Measurements from ENCODE around the gene PLSCR2. TPM values are rescaled to one million over a fixed set of nuclear protein-coding genes. Genes with fewer than 3 reads are reported as not detected.

The PLSCR2 gene
- total RNA-seq, 1 donor from 2014 or later = 0.31 TPM

GRCh38 chr3:146507331-146508120 is 38.2 kb upstream of the PLSCR2 start:
- Mint-ChIP-seq H3K4me3 (no peak overlapping the region), H3K36me3 (no peaks in the 10 kb centered on the region), H3K9me3 (peaks cover 4% of the 10 kb centered on the region), H3K27me3 (ENCODE audit: low read depth) (no peaks in the 10 kb centered on the region), H3K4me1 (peaks cover 13% of the 10 kb centered on the region), H3K27ac (no peak overlapping the region)
- DNase-seq (ENCODE audit: low spot score in 2 of 2, unreplicated experiment in 2 of 2) = no peak
- TF ChIP-seq CTCF (IDR thresholded peaks at IDR 0.05; ENCODE audit: unreplicated experiment) = no peak

- Mint-ChIP-seq H3K4me3 (no peak overlapping the region), H3K27ac (no peak overlapping the region), H3K4me1 (peaks cover 6% of the 10 kb centered on the region), H3K36me3 (no peaks in the 10 kb centered on the region), H3K9me3 (peaks cover 4% of the 10 kb centered on the region), H3K27me3 (ENCODE audit: low read depth) (no peaks in the 10 kb centered on the region)
- no peak for TF ChIP-seq CTCF (IDR thresholded peaks at IDR 0.05; ENCODE audit: unreplicated experiment)
- DNase-seq (ENCODE audit: low spot score in 2 of 2, unreplicated experiment in 2 of 2) = no peak
Observed at GRCh38 chr3:146505516-146505915, 36.2 kb upstream of the PLSCR2 start.

- TF ChIP-seq CTCF (IDR thresholded peaks at IDR 0.05; ENCODE audit: unreplicated experiment) = no peak
Observed at GRCh38 chr3:146504498-146505197, 35.3 kb upstream of the PLSCR2 start.

GRCh38 chr3:146503461-146504202 is 34.3 kb upstream of the PLSCR2 start:
- Mint-ChIP-seq H3K9me3 (peaks cover 4% of the 10 kb centered on the region), H3K27me3 (ENCODE audit: low read depth) (no peaks in the 10 kb centered on the region), H3K4me1 (peaks cover 6% of the 10 kb centered on the region), H3K27ac (peak overlapping the region; percentile 58), H3K36me3 (no peaks in the 10 kb centered on the region), H3K4me3 (no peak overlapping the region)
- TF ChIP-seq CTCF (IDR thresholded peaks at IDR 0.05; ENCODE audit: unreplicated experiment) = no peak
- no peak for DNase-seq (ENCODE audit: low spot score in 2 of 2, unreplicated experiment in 2 of 2)

More at GRCh38 chr3:146504498-146505197, 35.3 kb upstream of the PLSCR2 start:
- Mint-ChIP-seq H3K4me3 (no peak overlapping the region), H3K36me3 (no peaks in the 10 kb centered on the region), H3K27ac (no peak overlapping the region), H3K27me3 (ENCODE audit: low read depth) (no peaks in the 10 kb centered on the region), H3K9me3 (peaks cover 4% of the 10 kb centered on the region), H3K4me1 (peaks cover 6% of the 10 kb centered on the region)
- no peak for DNase-seq (ENCODE audit: low spot score in 2 of 2, unreplicated experiment in 2 of 2)

- Mint-ChIP-seq H3K4me3 (no peak overlapping the region), H3K27me3 (ENCODE audit: low read depth) (no peaks in the 10 kb centered on the region), H3K27ac (peak overlapping the region; percentile 58), H3K9me3 (no peaks in the 10 kb centered on the region), H3K36me3 (no peaks in the 10 kb centered on the region), H3K4me1 (peaks cover 6% of the 10 kb centered on the region)
- TF ChIP-seq CTCF (IDR thresholded peaks at IDR 0.05; ENCODE audit: unreplicated experiment) = no peak
- DNase-seq (ENCODE audit: low spot score in 2 of 2, unreplicated experiment in 2 of 2) = no peak
Observed at GRCh38 chr3:146502887-146503460, 33.6 kb upstream of the PLSCR2 start.

All from mesothelial cell of epicardium (in vitro differentiated cells).